Breast epithelium (tissue), 3 donors: ENCODE results near the gene DNAH9.

ENCODE experiments used
- CTCF ChIP-seq, 3 donors: fragments of 450-650 bp; IDR thresholded peaks; one replicate each; pipeline ENCODE4 v1.5.1; 2016 to 2017; ENCODE audit warnings: antibody characterized with exemption in 3 of 3, mild to moderate bottlenecking in 3 of 3, moderate library complexity in 3 of 3
- POLR2A ChIP-seq: fragments of 450-650 bp; IDR thresholded peaks from one replicate; pipeline ENCODE4 v1.6.1; 2016; ENCODE audit warnings: antibody characterized with exemption, mild to moderate bottlenecking, moderate library complexity
- POLR2AphosphoS5 ChIP-seq, 3 donors: sonication (generic); formaldehyde crosslinking; IDR thresholded peaks; one replicate each; pipeline ENCODE4 v1.6.1; 2017; ENCODE audit warnings: antibody characterized with exemption in 3 of 3

DNA sequence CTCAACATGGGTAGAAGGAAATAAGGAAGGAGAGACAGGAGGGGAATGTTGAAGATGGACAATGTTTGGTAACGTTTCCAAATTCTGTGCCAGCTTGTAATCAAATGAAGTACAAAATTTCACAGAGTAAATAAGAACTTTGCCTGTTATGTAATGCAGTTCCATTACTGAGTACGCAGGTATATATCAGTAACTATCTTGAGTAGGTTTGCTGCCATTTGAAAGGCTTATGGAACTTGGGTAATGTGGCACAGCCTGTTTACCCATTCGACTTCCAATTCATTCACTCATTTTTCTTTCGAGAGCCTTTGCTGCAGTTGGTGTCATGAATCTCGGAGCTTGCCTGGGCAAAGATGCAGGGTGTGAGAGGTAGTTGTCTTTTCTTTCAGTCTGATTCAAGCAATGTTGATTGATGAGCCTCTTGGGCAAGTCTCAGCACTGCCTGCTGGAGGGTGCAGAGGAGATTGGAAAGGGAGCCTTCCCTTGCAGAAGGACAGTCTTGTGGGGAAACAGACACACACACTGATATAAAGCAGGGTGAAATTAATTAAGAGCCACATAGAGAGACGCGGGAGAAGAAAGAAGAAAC lies 345.6 kb downstream of the DNAH9 start:
- no peak for TF ChIP-seq POLR2A
- TF ChIP-seq CTCF (IDR thresholded peaks at IDR 0.05): no peak
- TF ChIP-seq POLR2AphosphoS5 (IDR thresholded peaks at IDR 0.05): no peak
